H1 (cell line): ENCODE results near the gene TENT4B.

Experiments
- ATF2 ChIP-seq: IDR thresholded peaks from 2 replicates; pipeline ENCODE4 v1.6.1; 2012; ENCODE audit warnings: low read length, inconsistent platforms
- BCL11A ChIP-seq, 2 experiments: IDR thresholded peaks; one replicate each; pipeline ENCODE4 v1.6.1; 2011; ENCODE audit warnings: low read depth in 2 of 2, low read length in 2 of 2, mild to moderate bottlenecking in 2 of 2
- CBX5 ChIP-seq: fragments of 300-800, 300-1000 bp; sonication (generic); IDR thresholded peaks from 2 replicates; pipeline ENCODE4 v1.7.1; 2016; ENCODE audit warnings: antibody characterized with exemption, low read length, low read depth
- CEBPB ChIP-seq: IDR thresholded peaks from 2 replicates; pipeline ENCODE4 v1.6.1; 2012; ENCODE audit warnings: low read depth, low read length
- CTCF ChIP-seq, 3 experiments: IDR thresholded peaks; 1 replicate in 2 of 3; 2 replicates in 1 of 3; pipeline versions ENCODE4 v1.5.1 to v1.6.1; 2011; ENCODE audit warnings: low read length in 3 of 3, mild to moderate bottlenecking in 3 of 3, inconsistent platforms in 2 of 3, low read depth in 1 of 3, moderate library complexity in 1 of 3; ENCODE audit not compliant: insufficient read depth in 1 of 3; ENCODE audit errors: control extremely low read depth in 1 of 3
- EP300 ChIP-seq, 2 experiments: IDR thresholded peaks; 1 replicate in 1 of 2; 2 replicates in 1 of 2; pipeline ENCODE4 v1.6.1; 2011 to 2012; ENCODE audit warnings: low read depth in 2 of 2, low read length in 2 of 2, mild to moderate bottlenecking in 2 of 2, borderline replicate concordance in 1 of 2, inconsistent platforms in 1 of 2, moderate library complexity in 1 of 2
- EZH2 ChIP-seq: fragments of 200-600 bp; sonication (generic); IDR thresholded peaks from 2 replicates; pipeline ENCODE4 v1.7.1; 2012; ENCODE audit warnings: low read depth, mild to moderate bottlenecking, moderate library complexity, low read length, inconsistent platforms; ENCODE audit not compliant: severe bottlenecking
- NRF1 ChIP-seq: IDR thresholded peaks from 2 replicates; pipeline ENCODE4 v1.6.1; 2011; ENCODE audit warnings: mild to moderate bottlenecking, low read depth, low read length, improper control_type of control experiment
- POLR2A ChIP-seq, 2 experiments: IDR thresholded peaks; 1 replicate in 1 of 2; 2 replicates in 1 of 2; pipeline ENCODE4 v1.6.1; 2011; ENCODE audit warnings: low read depth in 2 of 2, low read length in 2 of 2, mild to moderate bottlenecking in 2 of 2; ENCODE audit errors: control extremely low read depth in 1 of 2
- POLR2AphosphoS5 ChIP-seq: IDR thresholded peaks from 2 replicates; pipeline ENCODE4 v1.6.1; 2011; ENCODE audit warnings: low read depth, low read length
- SIX5 ChIP-seq: IDR thresholded peaks from 2 replicates; pipeline ENCODE4 v1.6.1; 2011; ENCODE audit warnings: mild to moderate bottlenecking, low read depth, low read length
- TEAD4 ChIP-seq: IDR thresholded peaks from 2 replicates; pipeline ENCODE4 v1.6.1; 2012; ENCODE audit warnings: low read depth, low read length, inconsistent platforms, mixed read lengths
- YY1 ChIP-seq: IDR thresholded peaks from 2 replicates; pipeline ENCODE4 v1.6.1; 2011; ENCODE audit warnings: low read depth, mild to moderate bottlenecking, low read length

GRCh38 chr16:50266337-50267091 is 113.4 kb downstream of the TENT4B start, which contains the start of gene ADCY7:
- TF ChIP-seq YY1 (no peak), ATF2 (no peak), POLR2A (IDR thresholded peaks at IDR 0.05; ENCODE audit: control extremely low read depth in 1 of 2, low read depth in 2 of 2, low read length in 2 of 2) (no peak), CTCF (IDR thresholded peaks at IDR 0.05; ENCODE audit: control extremely low read depth in 1 of 3, insufficient read depth in 1 of 3, low read depth in 1 of 3, low read length in 3 of 3) (no peak), TEAD4 (no peak), NRF1 (no peak), EZH2 (no peak), CEBPB (no peak), CBX5 (no peak), EP300 (IDR thresholded peaks at IDR 0.05; ENCODE audit: borderline replicate concordance in 1 of 2, low read depth in 2 of 2, low read length in 2 of 2) (no peak), POLR2AphosphoS5 (no peak), SIX5 (no peak), BCL11A (IDR thresholded peaks at IDR 0.05; ENCODE audit: low read depth in 2 of 2, low read length in 2 of 2) (no peak)
